Activated B cell treated with CpG ODN at 0.5 μM for 24 hours (primary cell): ENCODE measurements around the gene ASB10. TPM values are rescaled to one million over a fixed set of nuclear protein-coding genes. Genes with fewer than 3 reads are reported as not detected.

Experiments
- ATAC-seq: fragments of 200-7000 bp; cut with Tn5 transposase; one replicate; pipeline ENCODE4 v1.10.0; 2021; ENCODE audit warnings: low read depth, mild to moderate bottlenecking, moderate library complexity
- CTCF ChIA-PET: fragments of 350-600 bp; sonication (Branson Sonifier 250); formaldehyde crosslinking; loops from one replicate; lab custom pipeline; 2021; ENCODE audit warnings: antibody characterized with exemption; lab: Charles Lee
- POLR2A ChIA-PET: fragments of 350-600 bp; sonication (Branson Sonifier 250); formaldehyde crosslinking; loops from one replicate; lab custom pipeline; 2021; ENCODE audit warnings: antibody characterized with exemption; lab: Charles Lee
- DNase-seq: peaks from one replicate; pipeline ENCODE4 v3.0.0; 2022
- H3K27ac Mint-ChIP-seq: one replicate; pipeline ENCODE4 v1.8.0; 2020; ENCODE audit warnings: mixed read lengths
- H3K27me3 Mint-ChIP-seq: one replicate; pipeline ENCODE4 v1.8.0; 2021; ENCODE audit warnings: mixed read lengths
- H3K36me3 Mint-ChIP-seq: one replicate; pipeline ENCODE4 v1.8.0; 2021; ENCODE audit warnings: low read depth, mixed read lengths
- H3K4me1 Mint-ChIP-seq: one replicate; pipeline ENCODE4 v1.8.0; 2021; ENCODE audit warnings: mixed read lengths
- H3K4me3 Mint-ChIP-seq: one replicate; pipeline ENCODE4 v1.8.0; 2020; ENCODE audit warnings: mild to moderate bottlenecking, mixed read lengths
- H3K9me3 Mint-ChIP-seq: one replicate; pipeline ENCODE4 v1.8.0; 2020; ENCODE audit warnings: mixed read lengths
- intact Hi-C: fragments of 100-400 bp; cut with micrococcal nuclease; formaldehyde crosslinking; loops from one replicate; pipeline ENCODE4 v1.15.1; 2024
- total RNA-seq: library from RNA; stranded (reverse); gene quantifications from 2 replicates; pipeline ENCODE4 v1.2.3, GENCODE V29; 2022
- TF ChIP-seq, protein P1 (sequence below): fragments of 200-600 bp; IDR thresholded peaks from one replicate; pipeline ENCODE4 v1.8.0; 2022; ENCODE audit warnings: antibody characterized with exemption, mild to moderate bottlenecking

The ASB10 gene
- total RNA-seq, 1 donor from 2014 or later, result not detected

DNA sequence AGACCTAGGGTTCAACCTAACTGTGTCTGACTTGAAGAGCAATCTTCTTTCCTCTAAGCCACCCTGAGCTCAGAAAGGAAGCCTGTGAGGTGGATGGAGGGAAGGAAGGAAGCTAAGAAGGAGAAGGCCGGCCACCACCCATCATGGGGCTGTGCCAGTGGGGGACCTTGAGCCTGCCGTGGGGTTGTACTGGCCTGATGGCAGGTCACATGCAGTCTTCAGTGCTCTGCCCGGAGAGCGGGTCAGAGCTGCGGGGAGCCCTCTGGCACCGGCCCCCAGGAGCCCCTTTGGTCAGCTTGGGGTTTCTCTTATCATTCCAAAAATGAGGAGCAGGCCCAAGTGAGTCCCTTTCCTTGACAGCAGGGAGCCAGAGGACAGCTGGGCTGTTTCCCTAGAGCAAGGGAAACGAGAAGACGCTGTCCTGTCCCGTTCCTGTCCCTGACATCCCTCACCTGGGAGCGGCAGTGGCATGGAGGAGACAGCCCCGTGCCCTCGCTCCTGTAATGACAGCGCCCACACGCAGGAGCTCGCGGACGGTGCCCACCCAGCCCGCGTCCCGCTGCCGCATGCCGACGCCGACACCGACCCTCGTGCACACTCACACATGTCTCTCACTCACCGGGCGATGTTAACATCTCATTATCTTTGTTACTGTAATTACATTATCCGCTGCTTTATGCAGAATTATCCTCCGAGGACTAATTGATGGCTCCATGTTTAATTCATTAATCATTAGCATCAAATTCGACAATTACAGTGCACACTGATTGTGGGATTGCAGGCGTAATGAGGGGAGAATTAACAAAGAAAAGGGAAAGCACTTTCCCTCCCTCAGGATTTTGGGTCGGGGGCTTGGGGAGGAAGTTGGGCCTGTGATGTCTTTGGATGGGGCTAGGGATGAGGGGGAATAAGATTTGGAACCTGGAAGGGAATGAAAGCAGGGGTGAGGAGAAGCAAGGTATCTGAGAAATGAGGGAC lies 50.9 kb downstream of the ASB10 start:
- intact Hi-C loops, result no loop called here
- no peaks in the 10 kb centered on the region for H3K9me3 Mint-ChIP-seq
- no peaks in the 10 kb centered on the region for H3K4me1 Mint-ChIP-seq
- H3K36me3 Mint-ChIP-seq, result no peaks in the 10 kb centered on the region
- POLR2A ChIA-PET, result no interaction called here
- H3K27me3 Mint-ChIP-seq, result no peaks in the 10 kb centered on the region
- DNase-seq (peak; percentile 1), ATAC-seq (no peak)
- CTCF ChIA-PET, result interaction anchor here (1.3 kb wide), 1 partner anchor 26 kb away, joined by 4 read pairs; no protein-coding TSS in a partner anchor
- no peak overlapping the region for H3K4me3 Mint-ChIP-seq
- TF ChIP-seq, protein P1, sequence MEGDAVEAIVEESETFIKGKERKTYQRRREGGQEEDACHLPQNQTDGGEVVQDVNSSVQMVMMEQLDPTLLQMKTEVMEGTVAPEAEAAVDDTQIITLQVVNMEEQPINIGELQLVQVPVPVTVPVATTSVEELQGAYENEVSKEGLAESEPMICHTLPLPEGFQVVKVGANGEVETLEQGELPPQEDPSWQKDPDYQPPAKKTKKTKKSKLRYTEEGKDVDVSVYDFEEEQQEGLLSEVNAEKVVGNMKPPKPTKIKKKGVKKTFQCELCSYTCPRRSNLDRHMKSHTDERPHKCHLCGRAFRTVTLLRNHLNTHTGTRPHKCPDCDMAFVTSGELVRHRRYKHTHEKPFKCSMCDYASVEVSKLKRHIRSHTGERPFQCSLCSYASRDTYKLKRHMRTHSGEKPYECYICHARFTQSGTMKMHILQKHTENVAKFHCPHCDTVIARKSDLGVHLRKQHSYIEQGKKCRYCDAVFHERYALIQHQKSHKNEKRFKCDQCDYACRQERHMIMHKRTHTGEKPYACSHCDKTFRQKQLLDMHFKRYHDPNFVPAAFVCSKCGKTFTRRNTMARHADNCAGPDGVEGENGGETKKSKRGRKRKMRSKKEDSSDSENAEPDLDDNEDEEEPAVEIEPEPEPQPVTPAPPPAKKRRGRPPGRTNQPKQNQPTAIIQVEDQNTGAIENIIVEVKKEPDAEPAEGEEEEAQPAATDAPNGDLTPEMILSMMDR, result no peak
- no peak overlapping the region for H3K27ac Mint-ChIP-seq

DNA sequence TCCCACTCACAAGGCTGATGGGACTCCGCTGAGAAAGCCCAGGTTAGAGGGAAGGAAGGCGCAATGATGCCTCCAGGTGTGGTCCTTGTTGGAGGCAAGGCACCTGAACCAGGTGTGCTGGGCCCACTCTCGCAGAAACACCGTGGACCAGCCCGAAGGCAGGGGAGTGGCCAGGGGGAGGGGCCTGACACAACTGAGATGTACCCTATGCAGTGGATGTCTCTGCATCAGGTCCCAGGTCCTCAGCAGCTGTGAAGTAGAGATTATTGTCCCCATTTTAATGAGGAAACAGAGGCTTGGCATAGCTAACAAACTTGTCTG lies 51.6 kb downstream of the ASB10 start:
- no peak for DNase-seq
- no peak overlapping the region for H3K27ac Mint-ChIP-seq
- no peaks in the 10 kb centered on the region for H3K27me3 Mint-ChIP-seq
- TF ChIP-seq, protein P1, result no peak
- no peak for ATAC-seq
- CTCF ChIA-PET, result interaction anchor here (1.3 kb wide), 1 partner anchor 25 kb away, joined by 4 read pairs; no protein-coding TSS in a partner anchor
- intact Hi-C loops, result no loop called here
- POLR2A ChIA-PET, result no interaction called here
- no peak overlapping the region for H3K4me3 Mint-ChIP-seq
- H3K4me1 Mint-ChIP-seq, result no peaks in the 10 kb centered on the region
- H3K36me3 Mint-ChIP-seq, result no peaks in the 10 kb centered on the region
- H3K9me3 Mint-ChIP-seq, result no peaks in the 10 kb centered on the region

DNA sequence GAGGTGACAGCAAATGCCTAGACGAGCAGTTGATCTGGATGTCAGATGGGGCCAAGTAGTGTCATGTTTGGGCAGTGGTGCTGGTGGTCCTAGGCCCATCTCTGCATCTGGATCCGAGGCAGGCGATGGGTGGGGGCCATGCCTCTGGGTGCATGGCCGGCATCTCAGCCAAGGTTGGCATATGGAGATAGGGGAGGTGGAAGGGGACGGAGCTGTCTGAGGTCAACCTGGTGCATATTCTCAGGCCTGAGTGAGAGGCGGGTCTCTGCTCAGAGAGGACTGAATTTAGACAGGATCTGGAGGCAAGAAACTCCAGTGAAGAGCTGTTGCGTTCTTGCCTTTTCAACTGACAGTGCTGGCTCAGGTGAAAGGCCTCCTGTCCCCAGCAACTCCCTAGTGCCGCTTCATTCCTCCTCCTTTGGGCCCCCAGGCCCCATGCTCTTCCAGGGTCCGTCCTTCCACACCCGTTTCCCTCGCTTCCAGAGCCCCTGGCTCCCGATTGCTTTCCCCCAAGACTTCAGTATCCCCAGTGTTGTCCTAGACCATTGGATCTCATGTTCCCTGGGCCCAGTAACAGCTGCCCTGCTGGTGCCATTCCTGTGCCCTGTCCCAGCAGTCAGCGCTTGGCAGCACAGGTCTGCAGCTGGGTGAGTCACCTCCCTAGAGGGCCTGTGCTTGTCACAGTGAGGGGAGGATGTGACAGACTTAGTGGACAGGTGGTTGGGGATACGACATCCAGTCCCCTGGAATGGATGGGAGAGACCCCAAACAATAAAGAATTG lies 52.1 kb downstream of the ASB10 start:
- Mint-ChIP-seq H3K4me3 (no peak overlapping the region), H3K36me3 (no peaks in the 10 kb centered on the region), H3K27me3 (no peaks in the 10 kb centered on the region), H3K4me1 (no peaks in the 10 kb centered on the region), H3K27ac (no peak overlapping the region), H3K9me3 (no peaks in the 10 kb centered on the region)
- intact Hi-C loops, result no loop called here
- CTCF ChIA-PET, result interaction anchor here (1.3 kb wide), 1 partner anchor 24 kb away, joined by 4 read pairs; no protein-coding TSS in a partner anchor
- TF ChIP-seq, protein P1, result no peak
- ATAC-seq, result no peak
- DNase-seq, result no peak
- POLR2A ChIA-PET, result no interaction called here

DNA sequence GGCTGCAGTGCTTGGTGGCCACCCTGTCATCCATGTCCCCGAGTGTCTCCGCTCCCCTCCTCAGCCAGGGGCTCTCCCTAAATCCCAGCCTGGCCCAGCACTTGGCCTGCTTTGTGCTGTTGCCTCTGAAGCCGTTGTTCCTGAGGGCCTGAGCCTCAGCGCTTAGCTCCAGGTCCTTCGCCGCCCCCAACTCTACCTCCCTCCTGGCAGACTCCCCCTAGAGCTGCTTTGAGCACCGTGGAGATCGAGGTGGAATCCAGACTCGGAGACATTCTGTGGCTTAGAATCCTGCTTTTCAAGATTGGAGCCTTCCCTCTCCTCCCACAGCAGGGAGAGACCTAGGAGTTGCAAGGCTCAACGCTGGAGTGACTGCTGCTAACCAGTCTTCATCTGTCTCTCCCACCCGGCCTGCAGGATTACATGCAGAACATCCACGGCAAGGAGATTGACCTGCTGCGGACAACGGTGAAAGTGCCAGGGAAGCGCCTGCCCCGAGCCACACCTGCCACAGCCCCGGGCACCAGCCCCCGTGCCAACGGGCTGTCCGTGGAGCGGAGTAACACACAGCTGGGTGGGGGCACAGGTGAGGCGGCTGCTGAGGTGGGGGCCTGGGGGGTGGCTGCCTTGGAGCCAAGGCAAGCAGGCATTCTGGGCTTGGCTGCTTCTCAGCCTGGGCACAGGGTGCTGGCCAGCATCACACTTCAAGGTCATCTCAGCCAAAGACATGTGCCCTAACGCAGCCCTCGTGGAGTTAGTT lies 52.9 kb downstream of the ASB10 start:
- TF ChIP-seq, protein P1, result no peak
- no peak for DNase-seq

More for the DNA sequence above, 52.9 kb downstream of the ASB10 start:
- Mint-ChIP-seq H3K4me3 (no peak overlapping the region), H3K36me3 (no peaks in the 10 kb centered on the region), H3K27ac (no peak overlapping the region), H3K9me3 (no peaks in the 10 kb centered on the region), H3K27me3 (no peaks in the 10 kb centered on the region), H3K4me1 (no peaks in the 10 kb centered on the region)
- ATAC-seq, result no peak
- POLR2A ChIA-PET, result no interaction called here
- CTCF ChIA-PET, result no interaction called here
- intact Hi-C loops, result no loop called here
